ENCODE results near the gene PAK5. TPM values are rescaled to one million over a fixed set of nuclear protein-coding genes. Genes with fewer than 3 reads are reported as not detected.

PAK5 gene
- total and polyA plus RNA-seq, 2 of the 13 experiments (the other 11 are each of a cell fraction or from before 2014, with no cell fraction given), result not detected

DNA sequence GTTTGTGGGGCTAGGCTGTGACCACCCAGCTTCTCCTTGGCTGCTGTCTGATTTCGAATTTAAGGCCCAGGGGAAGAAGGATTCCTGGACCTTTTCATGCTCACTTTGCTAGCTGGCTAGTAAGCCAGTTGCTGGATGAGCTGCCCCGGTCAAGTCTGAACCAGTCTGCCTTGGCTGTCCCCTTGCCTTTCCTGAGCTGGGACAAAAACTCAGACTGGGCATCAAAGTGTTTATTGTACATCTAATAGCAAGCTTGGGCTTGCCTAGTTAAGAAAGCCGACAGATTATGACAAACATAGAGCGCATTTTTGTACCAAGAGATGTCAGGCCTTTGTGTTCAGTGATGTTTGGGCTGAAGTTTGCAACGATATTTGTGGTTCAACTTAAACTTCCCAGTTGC, 750 bp upstream of the PAK5 start:
- Histone ChIP-seq H3K4me2 (ENCODE audit: low read depth, low read length) (peak overlapping the region; percentile 74), H4K20me1 (ENCODE audit: insufficient read depth, low read length) (no peaks in the 10 kb centered on the region), H3K27ac (ENCODE audit: extremely low read length, insufficient read depth, low read length) (no peak overlapping the region), H3K27me3 (ENCODE audit: control insufficient read depth in 1 of 2, insufficient read depth in 2 of 2, low read length in 2 of 2) (peaks cover 0 to 21% of the 10 kb centered on the region in 2 experiments), H3K4me3 (replicated peaks in 1 of 3; ENCODE audit: insufficient read depth in 1 of 3, low read depth in 2 of 3, low read length in 3 of 3) (peak overlapping the region in 1 of 3 experiments; percentile 55; a peak in 1 of 6 replicates), H3K9me3 (ENCODE audit: low read length) (peaks cover 3% of the 10 kb centered on the region; the same call in 1 of the 2 replicates), H3K4me1 (ENCODE audit: insufficient read depth, low read length) (0 out of 2 replicates have a peak, but pooled peaks cover 6% of the 10 kb centered on the region), H3K36me3 (replicated peaks in 1 of 2; ENCODE audit: control insufficient read depth in 1 of 2, insufficient read depth in 2 of 2, low read length in 2 of 2) (no peaks in the 10 kb centered on the region), H3K79me2 (ENCODE audit: insufficient read depth, low read length) (no peaks in the 10 kb centered on the region), H3K9ac (ENCODE audit: insufficient read depth, low read depth, low read length) (no peak overlapping the region), H2AFZ (ENCODE audit: low read length) (no peak overlapping the region)
- DNase-seq (ENCODE audit: low spot score) (no peak), ATAC-seq (no peak), FAIRE-seq (no peak)
- TF ChIP-seq EZH2 (conservative IDR thresholded peaks at IDR 0.05; ENCODE audit: low read depth, low read length) (0 out of 2 replicates have a peak, but pooled peaks have one; percentile 41), RAD51 (IDR thresholded peaks at IDR 0.05; ENCODE audit: borderline replicate concordance) (no peak), ZFX (CRISPR knock-in tag; IDR thresholded peaks at IDR 0.05; ENCODE audit: low read depth) (no peak), ARID4A (CRISPR knock-in tag; IDR thresholded peaks at IDR 0.05; ENCODE audit: borderline replicate concordance) (no peak), ZNF776 (CRISPR knock-in tag; IDR thresholded peaks at IDR 0.05) (no peak), GTF2F1 (IDR thresholded peaks at IDR 0.05; ENCODE audit: low read length) (no peak), ZNF230 (CRISPR knock-in tag; IDR thresholded peaks at IDR 0.05) (no peak), ZFP90 (CRISPR knock-in tag; IDR thresholded peaks at IDR 0.05; ENCODE audit: borderline replicate concordance) (0 out of 2 replicates have a peak, but pooled peaks have one; percentile 22), STAT5B (CRISPR knock-in tag; IDR thresholded peaks at IDR 0.05) (no peak)
- in situ Hi-C loops (cut with HindIII; ENCODE audit: extremely low pct_ligation_motif_present, low pct_unique_long_range_greater_than_20kb) (no loop called here), intact Hi-C loops (cut with micrococcal nuclease; ENCODE audit: unreplicated experiment) (loop anchor here (10.0 kb wide), 1 partner anchor 45 kb away; no protein-coding TSS in a partner anchor)
- BruUV-seq (replicated peaks), result no TSS peak
- POLR2A ChIA-PET, result no interaction called here
- CTCF ChIA-PET (ENCODE audit: low intra/inter-chr PET ratio, low total read pairs), result no interaction called here
- 20% methylated on average over 4 of the region's 5 CpGs for WGBS (ENCODE audit: low lambda C conversion rate)
